Small intestine (tissue), 7 donors: Measurements from ENCODE around the gene C15orf40. TPM values are rescaled to one million over a fixed set of nuclear protein-coding genes. Genes with fewer than 3 reads are reported as not detected.

Experiments used
- DNase-seq, 2 donors: peaks; one replicate each; pipeline versions ENCODE4 v3.0.0 to v3.0.0-alpha.2; 2013
- FAIRE-seq: peaks from 2 replicates; lab custom pipeline; 2012; peaks lifted over from hg19 to GRCh38; lab: Jason Lieb, UNC
- H3K27ac ChIP-seq, 3 donors: one replicate each; pipeline ENCODE4 v1.5.1; 2013; ENCODE audit warnings: low read length in 2 of 3, mild to moderate bottlenecking in 2 of 3, control low read depth in 1 of 3, inconsistent platforms in 1 of 3, low read depth in 1 of 3, moderate library complexity in 1 of 3
- H3K27me3 ChIP-seq, 3 donors: one replicate each; pipeline ENCODE4 v1.6.1; 2013; ENCODE audit warnings: low read length in 3 of 3, inconsistent platforms in 1 of 3; ENCODE audit not compliant: control insufficient read depth in 3 of 3, insufficient read depth in 3 of 3
- H3K36me3 ChIP-seq, 3 donors: one replicate each; pipeline ENCODE4 v1.6.1; 2013; ENCODE audit warnings: low read length in 3 of 3, inconsistent platforms in 1 of 3, low read depth in 1 of 3, mild to moderate bottlenecking in 1 of 3, moderate library complexity in 1 of 3; ENCODE audit not compliant: control insufficient read depth in 3 of 3, insufficient read depth in 2 of 3
- H3K4me1 ChIP-seq, 3 donors: one replicate each; pipeline ENCODE4 v1.6.1; 2013; ENCODE audit warnings: low read length in 2 of 3, inconsistent platforms in 1 of 3, low read depth in 1 of 3, mild to moderate bottlenecking in 1 of 3, moderate library complexity in 1 of 3; ENCODE audit not compliant: control insufficient read depth in 3 of 3, insufficient read depth in 2 of 3
- H3K4me3 ChIP-seq, 3 donors: one replicate each; pipeline ENCODE4 v1.5.1; 2013; ENCODE audit warnings: low read length in 3 of 3, control low read depth in 1 of 3, inconsistent platforms in 1 of 3, low read depth in 1 of 3, mild to moderate bottlenecking in 1 of 3, moderate library complexity in 1 of 3
- H3K9me3 ChIP-seq, 2 donors: one replicate each; pipeline ENCODE4 v1.6.1; 2013; ENCODE audit warnings: low read depth in 1 of 2, low read length in 1 of 2; ENCODE audit not compliant: control insufficient read depth in 2 of 2, insufficient read depth in 1 of 2
- WGBS, 3 donors: extraction: QIAGEN DNeasy Blood & Tissue Kit; methylation state at CpG; one replicate each; pipeline ENCODE4 v1.1.7; 2013; 5-methylcytosine and 5-hydroxymethylcytosine counted together
- polyA plus RNA-seq, 4 donors: library from polyadenylated mRNA; stranded (reverse) in 3 of 4; unstranded in 1 of 4; fragments of 200-250 nt in 3 of 4; fragments of 120-200 nt in 1 of 4; gene quantifications; one replicate each; pipeline versions ENCODE4 v1.2.1 to v1.2.3, GENCODE V29; 2013
- donor health status: healthy with polysubstance abuse.
- donor health status: control.
- donor health status: control.
- donor health status: Bipolar disorder and iron deficiency.
- donor health status: healthy.

Gene C15orf40
- polyA plus RNA-seq, 4 donors, result 21.8 to 53.5 (median 32.8) TPM

DNA sequence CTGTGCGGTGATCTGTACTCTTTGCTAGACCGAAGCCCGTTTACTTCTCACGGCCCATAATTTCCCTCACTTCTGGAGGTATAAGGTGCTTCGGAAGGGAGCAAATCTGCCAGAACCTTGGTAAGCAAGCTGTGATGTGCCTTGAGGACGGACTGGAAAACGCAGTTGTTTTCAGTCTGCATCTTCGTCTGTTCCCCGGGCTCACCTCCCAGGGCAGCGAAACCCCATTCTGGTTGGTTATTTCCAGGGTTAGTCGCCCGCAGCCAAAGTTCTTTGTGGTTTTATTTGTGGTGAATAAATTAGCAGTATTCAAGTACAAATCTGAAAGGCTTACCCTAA, 25.0 kb downstream of the C15orf40 start:
- no peaks in the 10 kb centered on the region for H3K27me3 ChIP-seq
- peaks cover 0 to 4% of the 10 kb centered on the region in 2 donors for H3K9me3 ChIP-seq
- H3K36me3 ChIP-seq, result peaks cover 0 to 6% (median 0%) of the 10 kb centered on the region in 3 donors
- H3K4me3 ChIP-seq, result peak overlapping the region; percentile 62 to 78 (median 73)
- FAIRE-seq (no peak), DNase-seq (no peak)
- WGBS, 3 donors, result 0 to 1% (median 0%) methylated on average over 11 to 12 of the region's 12 CpGs
- H3K4me1 ChIP-seq, result peaks cover 0 to 7% (median 2%) of the 10 kb centered on the region in 3 donors
- H3K27ac ChIP-seq, result peak overlapping the region; percentile 66 to 88 (median 82)

DNA sequence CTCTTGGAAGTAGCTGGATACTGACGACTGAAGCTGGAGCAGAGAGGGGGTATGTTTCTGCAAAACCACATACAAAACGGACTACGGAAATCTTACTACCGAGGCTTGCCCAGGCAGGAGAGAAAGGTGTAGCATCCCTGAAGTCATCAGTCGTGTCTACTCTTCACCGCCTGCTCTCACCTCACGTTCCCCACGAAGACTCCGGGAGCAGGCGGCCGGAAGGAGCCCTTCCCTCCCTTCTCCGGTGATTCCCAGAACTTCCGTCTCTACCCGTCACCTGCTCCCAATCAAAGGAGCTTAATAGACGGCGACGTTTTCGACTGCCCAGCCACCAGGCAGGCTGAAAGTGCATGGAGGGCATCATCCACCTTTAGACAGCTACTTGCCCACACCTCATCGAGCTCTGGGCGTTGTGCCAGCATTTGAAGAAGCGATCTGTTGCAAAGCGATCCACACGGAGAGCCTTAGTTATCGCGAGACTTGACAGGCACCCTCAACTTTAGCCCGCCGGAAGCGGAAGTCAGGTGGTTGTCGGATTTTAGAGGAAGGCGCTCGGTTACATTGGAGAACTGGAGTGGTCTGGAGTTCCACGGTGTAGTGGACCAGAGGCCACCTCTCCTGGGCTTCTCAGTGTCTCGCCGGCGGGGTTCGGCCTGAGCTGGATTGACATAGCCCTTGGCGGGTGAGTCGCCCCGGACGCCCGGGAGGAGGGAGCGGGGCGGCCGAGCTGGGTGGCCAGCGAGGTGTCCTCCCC, 25.6 kb downstream of the C15orf40 start, which contains the start of gene RAMAC:
TSS of gene RAMAC (plus strand) at position 523 of the 754 bp plus-strand sequence. CDS start 2,809 bp downstream, outside the sequence.
- Histone ChIP-seq H3K4me3 (peak within 1 kb of the TSS; percentile 64 to 78 (median 73)), H3K36me3 (peaks cover 0 to 6% (median 0%) of the 10 kb centered on the region in 3 donors), H3K9me3 (peaks cover 0 to 4% of the 10 kb centered on the region in 2 donors), H3K27me3 (no peaks in the 10 kb centered on the region), H3K4me1 (peaks cover 0 to 7% (median 2%) of the 10 kb centered on the region in 3 donors), H3K27ac (peak within 1 kb of the TSS; percentile 66 to 89 (median 88))
- FAIRE-seq, result no peak
- DNase-seq, result peak; percentile 97 to 98
- WGBS, 3 donors, result 1 to 3% (median 2%) methylated on average over 41 to 45 of the region's 45 CpGs

- Histone ChIP-seq H3K4me1 (peaks cover 0 to 7% (median 2%) of the 10 kb centered on the region in 3 donors), H3K27me3 (no peaks in the 10 kb centered on the region), H3K9me3 (peaks cover 0 to 4% of the 10 kb centered on the region in 2 donors), H3K36me3 (no peaks in the 10 kb centered on the region), H3K27ac (no peak overlapping the region), H3K4me3 (no peak overlapping the region)
- DNase-seq, result no peak
- 57 to 74% (median 65%) methylated on average over 2 of the region's 2 CpGs for WGBS, 3 donors
- no peak for FAIRE-seq
These were observed 30.5 kb downstream of the C15orf40 start for GRCh38 chr15:82980981-82981380.

- WGBS, 3 donors, result 83 to 91% (median 86%) methylated on average over 1 of the region's 1 CpG
- Histone ChIP-seq H3K4me3 (no peak overlapping the region), H3K9me3 (no peaks in the 10 kb centered on the region), H3K4me1 (no peaks in the 10 kb centered on the region), H3K27ac (no peak overlapping the region), H3K27me3 (no peaks in the 10 kb centered on the region), H3K36me3 (no peaks in the 10 kb centered on the region)
- no peak for FAIRE-seq
- DNase-seq, result no peak
These were observed 31.7 kb downstream of the C15orf40 start for GRCh38 chr15:82979726-82980125.

DNA sequence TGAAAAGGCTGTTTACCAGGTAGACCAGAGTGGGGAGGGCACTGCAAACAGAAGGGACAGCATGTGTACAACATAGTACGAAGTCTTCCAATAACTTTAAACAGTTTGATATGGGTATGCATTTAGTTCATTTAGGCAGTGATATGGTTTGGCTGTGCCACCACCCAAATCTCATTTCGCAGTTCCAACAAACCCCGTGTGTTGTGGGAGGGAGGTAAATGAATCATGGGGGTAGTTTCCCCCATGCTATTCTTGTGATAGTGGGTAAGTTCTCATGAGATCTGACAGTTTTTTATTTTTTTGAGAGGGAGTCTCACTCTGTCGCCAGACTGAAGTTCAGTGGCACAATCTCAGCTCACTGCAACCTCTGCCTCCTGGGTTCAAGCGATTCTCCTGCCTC, 33.0 kb downstream of the C15orf40 start:
- 94 to 96% (median 95%) methylated on average over 5 of the region's 5 CpGs for WGBS, 3 donors
- H3K4me3 ChIP-seq, result no peak overlapping the region
- no peak for DNase-seq
- FAIRE-seq, result no peak
- no peaks in the 10 kb centered on the region for H3K9me3 ChIP-seq
- H3K36me3 ChIP-seq, result no peaks in the 10 kb centered on the region
- no peak overlapping the region for H3K27ac ChIP-seq
- H3K4me1 ChIP-seq, result no peaks in the 10 kb centered on the region
- H3K27me3 ChIP-seq, result no peaks in the 10 kb centered on the region

DNA sequence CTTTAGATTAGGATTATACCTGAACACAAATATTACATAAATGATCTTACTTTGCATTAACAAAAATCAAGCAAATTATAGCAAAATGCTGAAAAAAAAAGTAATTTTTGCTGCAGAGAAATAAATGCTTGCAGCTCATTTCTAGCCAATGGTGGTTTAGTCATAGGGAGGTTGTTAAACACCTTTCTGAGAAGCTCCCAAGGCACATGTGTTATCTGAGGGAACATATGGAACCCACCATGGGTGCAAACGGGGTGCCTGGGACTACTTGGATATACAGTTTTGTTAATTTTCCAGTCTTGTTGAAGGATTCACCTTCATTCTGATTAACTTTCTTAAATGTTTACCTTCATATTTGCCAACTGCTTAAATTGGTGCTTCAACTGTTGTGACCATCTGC, 34.4 kb downstream of the C15orf40 start:
- Histone ChIP-seq H3K4me3 (no peak overlapping the region), H3K9me3 (no peaks in the 10 kb centered on the region), H3K4me1 (no peaks in the 10 kb centered on the region), H3K27ac (no peak overlapping the region), H3K27me3 (no peaks in the 10 kb centered on the region), H3K36me3 (no peaks in the 10 kb centered on the region)
- 86 to 100% (median 89%) methylated on average over 1 of the region's 1 CpG for WGBS, 3 donors
- no peak for FAIRE-seq
- DNase-seq, result no peak

- DNase-seq (no peak), FAIRE-seq (no peak)
- Histone ChIP-seq H3K4me3 (no peak overlapping the region), H3K27me3 (no peaks in the 10 kb centered on the region), H3K36me3 (no peaks in the 10 kb centered on the region), H3K4me1 (no peaks in the 10 kb centered on the region), H3K9me3 (no peaks in the 10 kb centered on the region), H3K27ac (no peak overlapping the region)
- WGBS, 3 donors, result 81 to 90% (median 81%) methylated on average over 1 of the region's 1 CpG
These were observed 38.4 kb downstream of the C15orf40 start for GRCh38 chr15:82972990-82973389.

- FAIRE-seq, result no peak
- no peak overlapping the region for H3K4me3 ChIP-seq
- no peaks in the 10 kb centered on the region for H3K27me3 ChIP-seq
- H3K4me1 ChIP-seq, result no peaks in the 10 kb centered on the region
- WGBS, 3 donors, result 68 to 89% (median 79%) methylated on average over 2 of the region's 2 CpGs
- H3K36me3 ChIP-seq, result no peaks in the 10 kb centered on the region
- no peak overlapping the region for H3K27ac ChIP-seq
- no peaks in the 10 kb centered on the region for H3K9me3 ChIP-seq
- no peak for DNase-seq
These were observed 40.0 kb downstream of the C15orf40 start for GRCh38 chr15:82971218-82971984.
